ENCODE measurements around the gene MAPRE2. TPM values are rescaled to one million over a fixed set of nuclear protein-coding genes. Genes with fewer than 3 reads are reported as not detected.

Gene MAPRE2
- total RNA-seq, 2 donors from 2014 or later: 65.2 to 66.6 TPM

GRCh38 chr18:35183886-35184285, 142.7 kb downstream of the MAPRE2 start:
- no peak overlapping the region for H3K27ac Mint-ChIP-seq
- DNase-seq (ENCODE audit: low spot score in 2 of 2) (no peak), ATAC-seq (no peak)
- no peaks in the 10 kb centered on the region for H3K36me3 Mint-ChIP-seq
- H3K9me3 Mint-ChIP-seq: no peaks in the 10 kb centered on the region

DNA sequence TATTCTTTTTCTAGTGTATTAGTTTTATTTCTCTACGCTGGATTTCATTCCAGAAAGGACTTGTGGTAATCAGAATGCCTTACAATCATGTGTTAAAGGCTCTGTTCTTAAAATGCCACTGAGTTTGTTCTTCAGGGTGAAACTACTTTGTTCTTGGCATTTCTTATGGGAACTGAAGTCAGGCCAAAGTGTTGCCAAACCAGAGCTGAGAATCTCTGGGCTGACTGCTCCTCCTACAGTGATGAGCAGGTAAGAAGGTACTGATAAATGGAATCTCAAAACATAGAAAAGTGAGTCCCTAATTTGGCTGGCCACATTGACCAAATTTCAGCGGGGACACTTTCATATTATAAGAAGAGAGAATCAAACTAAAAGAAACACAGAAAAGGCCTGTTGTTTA, 144.6 kb downstream of the MAPRE2 start:
- DNase-seq (ENCODE audit: low spot score in 2 of 2): no peak

DNA sequence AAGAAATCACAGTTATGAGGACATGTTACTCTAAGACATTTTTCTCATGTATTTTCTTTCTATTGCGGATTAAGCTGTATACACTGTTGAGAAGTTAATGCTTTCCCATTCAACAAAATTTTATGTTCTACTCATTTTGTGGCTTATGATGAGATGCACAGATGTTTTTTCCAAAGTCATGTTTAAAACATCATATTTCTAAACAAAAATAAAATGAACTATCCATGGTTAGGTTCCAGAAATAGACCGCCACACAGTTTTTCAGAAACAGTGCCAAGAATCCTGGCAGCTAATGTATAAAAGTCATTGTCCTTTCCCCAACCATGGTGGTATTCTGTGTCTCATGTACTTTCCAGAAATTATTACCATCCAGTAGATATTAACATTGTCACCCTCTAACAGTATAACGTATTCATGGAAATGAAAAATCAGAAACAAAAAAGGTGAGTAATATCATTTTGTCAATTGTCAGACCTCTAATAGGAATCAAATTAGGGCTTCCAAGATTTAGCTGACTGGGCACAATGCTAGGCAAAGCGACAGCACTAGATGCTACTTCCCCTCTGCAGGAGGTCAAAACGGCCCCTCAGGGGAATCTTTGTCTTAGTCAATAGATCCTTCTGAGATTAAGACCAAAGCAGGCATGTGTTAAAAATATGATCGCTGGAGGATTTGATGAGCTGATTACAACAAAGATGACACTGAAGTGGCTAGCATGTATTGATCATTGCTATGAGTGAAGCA, 145.2 kb downstream of the MAPRE2 start:
- no peak for ATAC-seq
- Mint-ChIP-seq H3K9me3 (no peaks in the 10 kb centered on the region), H3K36me3 (no peaks in the 10 kb centered on the region), H3K27ac (no peak overlapping the region)
- no peak for DNase-seq (ENCODE audit: low spot score in 2 of 2)

More for the DNA sequence above, 144.6 kb downstream of the MAPRE2 start:
- Mint-ChIP-seq H3K9me3 (no peaks in the 10 kb centered on the region), H3K27ac (no peak overlapping the region), H3K36me3 (no peaks in the 10 kb centered on the region)
- no peak for ATAC-seq

GRCh38 chr18:35189510-35189909, 148.3 kb downstream of the MAPRE2 start:
- DNase-seq (ENCODE audit: low spot score in 2 of 2) (no peak), ATAC-seq (no peak)
- Mint-ChIP-seq H3K27ac (no peak overlapping the region), H3K36me3 (no peaks in the 10 kb centered on the region), H3K9me3 (no peaks in the 10 kb centered on the region)

DNA sequence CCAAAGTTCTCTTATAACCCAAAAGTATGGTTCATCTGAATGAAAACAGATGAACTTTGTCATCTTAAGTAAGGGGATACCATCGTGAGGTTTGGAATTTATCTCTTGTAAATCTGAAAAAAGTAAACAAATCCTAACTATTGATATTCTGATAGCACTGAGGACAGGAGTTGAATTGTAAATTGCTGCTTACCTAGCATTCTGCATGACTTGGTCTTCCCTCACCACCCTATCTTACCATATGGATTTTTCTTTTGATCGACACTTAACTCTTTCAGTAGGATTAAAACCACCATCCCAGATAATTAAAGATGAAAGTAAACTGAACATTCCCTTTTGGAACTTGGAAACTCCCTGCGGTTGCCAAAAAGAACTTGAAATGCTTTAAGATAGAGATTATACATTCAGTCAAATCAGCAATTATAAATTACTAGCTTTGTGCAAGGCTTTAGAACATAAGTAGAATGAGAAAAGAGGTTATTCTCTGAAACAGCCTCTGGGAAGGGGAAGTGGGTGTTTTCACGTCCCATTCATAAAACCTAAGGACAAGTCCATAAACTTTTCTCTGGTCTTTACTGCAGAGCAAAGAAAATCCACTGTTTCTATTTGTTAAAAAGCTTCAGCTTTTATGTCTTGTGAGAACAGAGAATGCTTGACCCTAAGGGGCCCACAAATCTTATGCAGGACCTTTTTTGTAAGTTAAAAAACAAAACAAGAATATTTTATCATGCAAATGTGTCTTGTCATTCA, 149.9 kb downstream of the MAPRE2 start:
- H3K9me3 Mint-ChIP-seq: no peaks in the 10 kb centered on the region
- no peaks in the 10 kb centered on the region for H3K36me3 Mint-ChIP-seq
- no peak for DNase-seq (ENCODE audit: low spot score in 2 of 2)
- H3K27ac Mint-ChIP-seq: no peak overlapping the region
- no peak for ATAC-seq

DNA sequence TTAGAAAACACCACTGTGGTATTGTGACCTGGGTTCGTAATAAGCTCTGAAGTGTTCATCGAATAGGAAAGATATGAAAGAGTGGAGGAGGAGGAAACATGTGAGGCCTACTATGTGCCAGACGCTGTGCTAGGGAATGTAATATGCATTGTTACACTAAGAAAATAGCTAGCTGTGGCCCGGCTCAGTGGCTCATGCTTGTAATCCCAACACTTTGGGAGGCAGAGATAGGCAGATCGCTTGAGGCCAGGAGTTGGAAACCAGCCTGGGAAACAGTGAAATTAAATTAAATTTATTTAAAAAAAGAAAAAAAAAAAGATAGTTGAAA, 150.4 kb downstream of the MAPRE2 start:
- Mint-ChIP-seq H3K27ac (no peak overlapping the region), H3K9me3 (no peaks in the 10 kb centered on the region), H3K36me3 (no peaks in the 10 kb centered on the region)
- DNase-seq (ENCODE audit: low spot score in 2 of 2) (no peak), ATAC-seq (no peak)

- Mint-ChIP-seq H3K9me3 (no peaks in the 10 kb centered on the region), H3K36me3 (no peaks in the 10 kb centered on the region), H3K27ac (no peak overlapping the region)
- DNase-seq (ENCODE audit: low spot score in 2 of 2) (no peak), ATAC-seq (no peak)
Measured at GRCh38 chr18:35192415-35192814, 151.2 kb downstream of the MAPRE2 start.

Other genes with a start within 250 kb of the MAPRE2 start
- gene ZNF397, start 199.6 kb downstream of the MAPRE2 start, total RNA-seq: 10 to 100 TPM; 18.3 to 22.7 TPM
- 10 to 100 TPM; 17.6 to 39.6 TPM for gene ZSCAN30, start 248.8 kb downstream of the MAPRE2 start, total RNA-seq

Data from activated naive CD4-positive, alpha-beta T cell treated with anti-CD3 and anti-CD28 coated beads, Interleukin-2, amount 50 U/mL, for 72 hours (primary cell).